Measurements from ENCODE around the gene B4GALNT1.

The B4GALNT1 gene

GRCh38 chr12:57631566-57632072 is 1.4 kb downstream of the B4GALNT1 start:
- no peak overlapping the region for H3K4me3 ChIP-seq (ENCODE audit: low read depth, low read length)

GRCh38 chr12:57630891-57631433 is 2.0 kb downstream of the B4GALNT1 start:
- no peak for DNase-seq (ENCODE audit: low read depth)
- no peak overlapping the region for H3K4me3 ChIP-seq (ENCODE audit: low read depth, low read length)
- no peak for TF ChIP-seq CTCF (IDR thresholded peaks at IDR 0.05; ENCODE audit: insufficient read depth, low read depth, low read length, missing control alignments)

More at GRCh38 chr12:57631566-57632072, 1.4 kb downstream of the B4GALNT1 start:
- DNase-seq (ENCODE audit: low read depth): no peak
- TF ChIP-seq CTCF (IDR thresholded peaks at IDR 0.05; ENCODE audit: insufficient read depth, low read depth, low read length, missing control alignments): no peak

GRCh38 chr12:57629897-57630471 is 3.0 kb downstream of the B4GALNT1 start:
- TF ChIP-seq CTCF (IDR thresholded peaks at IDR 0.05; ENCODE audit: insufficient read depth, low read depth, low read length, missing control alignments): no peak
- no peak overlapping the region for H3K4me3 ChIP-seq (ENCODE audit: low read depth, low read length)
- DNase-seq (ENCODE audit: low read depth): no peak

- TF ChIP-seq CTCF (IDR thresholded peaks at IDR 0.05; ENCODE audit: insufficient read depth, low read depth, low read length, missing control alignments): no peak
- H3K4me3 ChIP-seq (ENCODE audit: low read depth, low read length): no peak overlapping the region
- DNase-seq (ENCODE audit: low read depth): no peak
Observed at GRCh38 chr12:57628280-57629191, 4.5 kb downstream of the B4GALNT1 start.

GRCh38 chr12:57627501-57628279 is 5.3 kb downstream of the B4GALNT1 start:
- H3K4me3 ChIP-seq (ENCODE audit: low read depth, low read length): no peak overlapping the region
- no peak for TF ChIP-seq CTCF (IDR thresholded peaks at IDR 0.05; ENCODE audit: insufficient read depth, low read depth, low read length, missing control alignments)
- no peak for DNase-seq (ENCODE audit: low read depth)

- no peak for TF ChIP-seq CTCF (IDR thresholded peaks at IDR 0.05; ENCODE audit: insufficient read depth, low read depth, low read length, missing control alignments)
- DNase-seq (ENCODE audit: low read depth): no peak
Observed at GRCh38 chr12:57626921-57627445, 6.0 kb downstream of the B4GALNT1 start.

More at GRCh38 chr12:57626921-57627445, 6.0 kb downstream of the B4GALNT1 start:
- H3K4me3 ChIP-seq (ENCODE audit: low read depth, low read length): no peak overlapping the region
